Heart right ventricle (tissue), 16 donors: ENCODE data around the gene TTL. TPM values are rescaled to one million over a fixed set of nuclear protein-coding genes. Genes with fewer than 3 reads are reported as not detected.
"Not testable (repeated sequence)": the region's sequence is repeated elsewhere in the genome, so short reads cannot be mapped to it uniquely, and the experiment has no call there.

Experiments
- ATAC-seq, 8 donors: fragments of 200-7000 bp; cut with Tn5 transposase; one replicate each; pipeline ENCODE4 v1.9.1; 2020; ENCODE audit warnings: mild to moderate bottlenecking in 8 of 8, moderate library complexity in 8 of 8, moderate number of reproducible peaks in 1 of 8
- DNase-seq, 2 donors: peaks; one replicate each; pipeline ENCODE4 v3.0.0-alpha.2; 2020
- H3K27ac ChIP-seq, 10 donors: fragments of 200-600 bp; sonication (generic) in 2 of 10; one replicate each; pipeline versions ENCODE4 v1.5.0 to v1.8.0; 2020 to 2022; ENCODE audit warnings: mild to moderate bottlenecking in 3 of 10
- H3K27me3 ChIP-seq, 7 donors: fragments of 200-600 bp; one replicate each; pipeline ENCODE4 v1.8.0; 2021 to 2022; ENCODE audit warnings: mild to moderate bottlenecking in 2 of 7
- H3K36me3 ChIP-seq, 9 donors: fragments of 200-600 bp; sonication (generic) in 1 of 9; one replicate each; pipeline versions ENCODE4 v1.5.0 to v1.8.0; 2020 to 2022; ENCODE audit warnings: mild to moderate bottlenecking in 2 of 9
- H3K4me1 ChIP-seq, 9 donors: fragments of 200-600 bp; sonication (generic) in 1 of 9; one replicate each; pipeline versions ENCODE4 v1.5.0 to v1.8.0; 2020 to 2022; ENCODE audit warnings: mild to moderate bottlenecking in 4 of 9
- H3K4me3 ChIP-seq, 10 donors: fragments of 200-600 bp; sonication (generic) in 2 of 10; one replicate each; pipeline versions ENCODE4 v1.5.0 to v1.8.0; 2020 to 2022; ENCODE audit warnings: mild to moderate bottlenecking in 7 of 10, moderate library complexity in 2 of 10
- H3K9me3 ChIP-seq, 11 donors: fragments of 200-600 bp in 10 of 11; sonication (generic) in 2 of 11; one replicate each; pipeline versions ENCODE4 v1.5.0 to v1.8.0; 2013 to 2022; ENCODE audit warnings: mild to moderate bottlenecking in 2 of 11, control low read depth in 1 of 11, moderate library complexity in 1 of 11
- WGBS, 2 donors: extraction: QIAGEN DNeasy Blood & Tissue Kit; methylation state at CpG; one replicate each; pipeline ENCODE4 v1.1.7; 2013; ENCODE audit warnings: inconsistent platforms in 1 of 2; 5-methylcytosine and 5-hydroxymethylcytosine counted together
- intact Hi-C, 10 donors: fragments of 100-400 bp; cut with DNase I; formaldehyde crosslinking; loops; one replicate each; pipeline versions ENCODE4 v1.11.1 to v1.14.2; 2022
- polyA plus RNA-seq, 2 donors: library from polyadenylated mRNA; stranded (reverse); fragments of 200-250 nt; gene quantifications; one replicate each; pipeline ENCODE4 v1.2.3, GENCODE V29; 2013
- total RNA-seq, 10 donors: library from RNA; stranded (reverse); fragmentation: NEBNext Ultra II Directional in 3 of 10; extraction: Animal tissue kit (Norgen Biotek cat#: 25700) in 3 of 10; gene quantifications; one replicate each; pipeline versions ENCODE4 v1.2.1 to v1.2.4, GENCODE V29; 2021 to 2023
- TF ChIP-seq, protein P1 (sequence below), 9 donors: fragments of 200-600 bp; sonication (generic) in 2 of 9; IDR thresholded peaks; one replicate each; pipeline versions ENCODE4 v1.5.0 to v1.8.0; 2021 to 2022; ENCODE audit warnings: antibody characterized with exemption in 9 of 9, mild to moderate bottlenecking in 5 of 9, moderate library complexity in 1 of 9
- donor health status: Arrhythmogenic right ventricular cardiomyopathy.
- donor health status: ischemic (EF 13 %, LVEDD 7.1; RV severe dilation, severe dysfunction).
- donor health status: healthy with polysubstance abuse.
- donor health status: DM: no; HTN: yes; CAD: no.
- donor health status: DM: no; HTN: no; CAD: no.
- donor health status: ischemic (EF 25% LVEDD 6.9; RV normal size, moderate dysfunction).
- donor health status: ischemic (EF 25% LVEDD 5.7; RV mildly dilated, moderate dysfunction).
- donor health status: healthy.
- donor health status: DM: yes; HTN: yes; CAD: no.
- donor health status: Ischemic cardiomyopathy.
- donor health status: ischemic (EF 35%, LVEDD 5.7; RV mildly dilated, moderate dysfunction).
- donor health status: nonischemic (EF 11% LVEDD 7.7; RV severe dilation, severe dysfunction).
- donor health status: DM: yes; HTN: yes; CAD: no.
- donor health status: PGD.
- donor health status: ischemic (EF 29% LVEDD 5.4; RV normal size, mild dysfunction).
- donor health status: nonischemic (EF 23%, LVEDD 6.1; RV moderate dilation, normal function).

The TTL gene
- total and polyA plus RNA-seq, 12 donors, result 12.9 to 54.5 (median 46.4) TPM

DNA sequence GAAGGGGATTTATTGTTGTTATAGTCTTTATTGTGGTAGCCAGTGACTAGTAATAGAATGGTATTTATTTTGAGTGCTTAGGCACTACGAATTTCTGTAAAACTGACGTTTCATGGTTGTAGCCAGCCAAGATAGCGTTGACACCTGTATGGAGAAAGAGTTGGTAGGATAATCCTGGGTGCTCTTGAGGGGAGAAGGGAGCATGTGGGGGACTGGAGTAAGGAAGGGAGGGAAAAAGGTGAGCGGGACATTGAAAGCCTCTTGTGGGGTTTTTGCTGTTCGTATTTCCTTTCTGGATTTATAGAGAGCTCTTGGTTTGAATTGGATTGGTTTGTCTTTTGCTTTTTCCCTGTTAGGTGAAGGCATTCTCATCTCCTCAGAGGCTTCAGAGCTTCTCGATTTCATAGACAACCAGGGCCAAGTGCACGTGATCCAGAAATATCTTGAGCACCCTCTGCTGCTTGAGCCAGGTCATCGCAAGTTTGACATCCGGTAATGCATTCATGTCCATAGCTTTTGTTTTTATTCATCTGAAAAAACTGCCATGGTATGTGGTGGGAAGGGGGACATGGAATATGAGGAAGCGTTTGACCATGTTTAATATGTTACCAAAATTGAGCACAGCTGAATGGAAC lies 19.0 kb downstream of the TTL start:
- TF ChIP-seq, protein P1, sequence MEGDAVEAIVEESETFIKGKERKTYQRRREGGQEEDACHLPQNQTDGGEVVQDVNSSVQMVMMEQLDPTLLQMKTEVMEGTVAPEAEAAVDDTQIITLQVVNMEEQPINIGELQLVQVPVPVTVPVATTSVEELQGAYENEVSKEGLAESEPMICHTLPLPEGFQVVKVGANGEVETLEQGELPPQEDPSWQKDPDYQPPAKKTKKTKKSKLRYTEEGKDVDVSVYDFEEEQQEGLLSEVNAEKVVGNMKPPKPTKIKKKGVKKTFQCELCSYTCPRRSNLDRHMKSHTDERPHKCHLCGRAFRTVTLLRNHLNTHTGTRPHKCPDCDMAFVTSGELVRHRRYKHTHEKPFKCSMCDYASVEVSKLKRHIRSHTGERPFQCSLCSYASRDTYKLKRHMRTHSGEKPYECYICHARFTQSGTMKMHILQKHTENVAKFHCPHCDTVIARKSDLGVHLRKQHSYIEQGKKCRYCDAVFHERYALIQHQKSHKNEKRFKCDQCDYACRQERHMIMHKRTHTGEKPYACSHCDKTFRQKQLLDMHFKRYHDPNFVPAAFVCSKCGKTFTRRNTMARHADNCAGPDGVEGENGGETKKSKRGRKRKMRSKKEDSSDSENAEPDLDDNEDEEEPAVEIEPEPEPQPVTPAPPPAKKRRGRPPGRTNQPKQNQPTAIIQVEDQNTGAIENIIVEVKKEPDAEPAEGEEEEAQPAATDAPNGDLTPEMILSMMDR (IDR thresholded peaks at IDR 0.05), result peak; percentile 8 to 51 (median 40)
- 57 to 65% methylated on average over 9 of the region's 10 CpGs for WGBS, 2 donors
- H3K9me3 ChIP-seq, intact Hi-C loops, H3K4me1 ChIP-seq, DNase-seq, H3K27ac ChIP-seq, H3K4me3 ChIP-seq, H3K27me3 ChIP-seq: not testable (repeated sequence)
- peak in 6 of 8 donors; percentile 33 to 72 (median 65) for ATAC-seq
- peaks cover 0 to 34% (median 3%) of the 10 kb centered on the region in 9 donors for H3K36me3 ChIP-seq

DNA sequence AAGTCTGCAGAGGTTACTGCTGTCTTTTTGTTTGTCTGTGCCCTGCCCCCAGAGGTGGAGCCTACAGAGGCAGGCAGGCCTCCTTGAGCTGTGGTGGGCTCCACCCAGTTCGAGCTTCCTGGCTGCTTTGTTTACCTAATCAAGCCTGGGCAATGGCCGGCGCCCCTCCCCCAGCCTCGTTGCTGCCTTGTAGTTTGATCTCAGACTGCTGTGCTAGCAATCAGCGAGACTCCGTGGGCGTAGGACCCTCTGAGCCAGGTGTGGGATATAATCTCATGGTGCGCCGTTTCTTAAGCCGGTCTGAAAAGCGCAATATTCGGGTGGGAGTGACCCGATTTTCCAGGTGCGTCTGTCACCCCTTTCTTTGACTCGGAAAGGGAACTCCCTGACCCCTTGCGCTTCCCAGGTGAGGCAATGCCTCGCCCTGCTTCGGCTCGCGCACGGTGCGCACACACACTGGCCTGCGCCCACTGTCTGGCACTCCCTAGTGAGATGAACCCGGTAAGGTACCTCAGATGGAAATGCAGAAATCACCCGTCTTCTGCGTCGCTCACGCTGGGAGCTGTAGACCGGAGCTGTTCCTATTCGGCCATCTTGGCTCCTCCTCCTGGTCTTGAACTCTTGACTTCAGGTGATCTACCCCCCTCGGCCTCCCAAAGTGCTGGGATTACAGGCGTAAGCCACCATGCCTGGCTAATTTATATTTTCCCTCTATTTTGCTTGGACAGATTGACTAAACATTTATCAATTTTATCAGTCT lies 27.5 kb downstream of the TTL start:
- H3K27ac ChIP-seq, H3K27me3 ChIP-seq, H3K9me3 ChIP-seq, intact Hi-C loops, H3K4me1 ChIP-seq, H3K4me3 ChIP-seq, ATAC-seq, DNase-seq: not testable (repeated sequence)
- 90 to 91% methylated on average over 21 to 27 of the region's 32 CpGs for WGBS, 2 donors
- peaks cover 0 to 42% (median 8%) of the 10 kb centered on the region in 9 donors for H3K36me3 ChIP-seq

DNA sequence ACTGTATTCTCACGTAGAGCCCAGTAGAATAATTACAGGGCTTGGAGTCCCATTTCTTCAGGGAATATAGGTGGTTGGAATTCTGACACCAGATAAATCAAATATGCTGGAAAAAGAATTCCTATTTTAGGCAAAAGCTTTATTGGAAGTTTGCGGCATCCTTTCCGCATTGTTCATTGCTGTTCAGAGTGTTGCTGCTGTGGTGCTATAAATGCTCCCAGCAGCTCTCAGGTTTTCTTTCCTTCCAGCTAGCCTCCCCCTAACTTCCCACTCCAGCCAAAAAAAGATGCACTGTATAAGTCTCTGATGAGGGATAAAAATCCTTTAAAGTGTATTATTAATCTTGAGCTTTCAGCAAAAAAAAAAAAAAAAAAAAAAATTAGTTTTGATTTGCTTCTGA lies 34.8 kb downstream of the TTL start:
- WGBS, 2 donors, result 96 to 98% methylated on average over 3 of the region's 3 CpGs
- peaks cover 0 to 93% (median 13%) of the 10 kb centered on the region in 9 donors for H3K36me3 ChIP-seq
- no peak for DNase-seq
- no peak overlapping the region for H3K4me3 ChIP-seq
- no peaks in the 10 kb centered on the region for H3K27me3 ChIP-seq
- TF ChIP-seq, protein P1 (IDR thresholded peaks at IDR 0.05), result no peak
- intact Hi-C loops, result no loop called here
- H3K4me1 ChIP-seq, result no peaks in the 10 kb centered on the region
- H3K9me3 ChIP-seq, result peaks cover 0 to 13% (median 0%) of the 10 kb centered on the region in 11 donors
- H3K27ac ChIP-seq, result no peak overlapping the region
- ATAC-seq, result no peak

DNA sequence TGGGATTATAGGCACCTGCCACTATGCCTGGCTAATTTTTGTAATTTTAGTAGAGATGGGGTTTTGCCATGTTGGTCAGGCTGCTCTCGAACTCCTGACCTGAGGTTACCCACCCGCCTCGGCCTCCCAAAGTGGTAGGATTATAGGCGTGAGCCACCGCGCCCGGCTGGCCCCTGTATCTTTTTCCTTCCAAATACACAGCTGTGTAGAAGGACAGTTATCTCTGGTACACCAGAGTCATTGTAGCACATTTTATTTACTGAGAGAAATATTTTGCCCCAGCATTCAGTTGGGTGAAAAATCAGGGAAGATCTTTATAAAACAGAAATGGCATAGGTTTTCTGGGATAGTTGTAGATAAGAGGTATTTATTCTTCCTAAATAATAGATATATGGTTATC lies 36.9 kb downstream of the TTL start:
- H3K27ac ChIP-seq, result no peak overlapping the region
- WGBS, 2 donors, result 92 to 99% methylated on average over 7 of the region's 7 CpGs
- peaks cover 0 to 91% (median 19%) of the 10 kb centered on the region in 9 donors for H3K36me3 ChIP-seq
- no peak for ATAC-seq
- H3K4me3 ChIP-seq, result no peak overlapping the region
- intact Hi-C loops, result no loop called here
- H3K9me3 ChIP-seq, result peaks cover 0 to 13% (median 0%) of the 10 kb centered on the region in 11 donors
- no peak for DNase-seq
- H3K4me1 ChIP-seq, result no peaks in the 10 kb centered on the region
- no peaks in the 10 kb centered on the region for H3K27me3 ChIP-seq
- TF ChIP-seq, protein P1 (IDR thresholded peaks at IDR 0.05), result no peak
